ENCODE measurements around the gene RHBDL1. TPM values are rescaled to one million over a fixed set of nuclear protein-coding genes. Genes with fewer than 3 reads are reported as not detected.

RHBDL1 gene
- total RNA-seq, 4 donors from 2014 or later: 1.2 to 8.9 (median 3.9) TPM

- no peaks in the 10 kb centered on the region for H3K9me3 ChIP-seq
- TF ChIP-seq POLR2AphosphoS5 (IDR thresholded peaks at IDR 0.05): no peak
- TF ChIP-seq CTCF (IDR thresholded peaks at IDR 0.05): no peak
- TF ChIP-seq POLR2A (IDR thresholded peaks at IDR 0.05): no peak
- TF ChIP-seq EP300 (IDR thresholded peaks at IDR 0.05): no peak
- peaks cover 48% of the 10 kb centered on the region for H3K4me1 ChIP-seq
- 70% methylated on average over 2 of the region's 13 CpGs for WGBS
- peak overlapping the region; percentile 84 for H3K27ac ChIP-seq
- no peaks in the 10 kb centered on the region for H3K27me3 ChIP-seq
- no peak for DNase-seq (ENCODE audit: low spot score in 2 of 2)
- H3K4me3 ChIP-seq: peak overlapping the region; percentile 89
- H3K36me3 ChIP-seq: no peaks in the 10 kb centered on the region
These were observed 32.5 kb upstream of the RHBDL1 start for GRCh38 chr16:643050-643368.

DNA sequence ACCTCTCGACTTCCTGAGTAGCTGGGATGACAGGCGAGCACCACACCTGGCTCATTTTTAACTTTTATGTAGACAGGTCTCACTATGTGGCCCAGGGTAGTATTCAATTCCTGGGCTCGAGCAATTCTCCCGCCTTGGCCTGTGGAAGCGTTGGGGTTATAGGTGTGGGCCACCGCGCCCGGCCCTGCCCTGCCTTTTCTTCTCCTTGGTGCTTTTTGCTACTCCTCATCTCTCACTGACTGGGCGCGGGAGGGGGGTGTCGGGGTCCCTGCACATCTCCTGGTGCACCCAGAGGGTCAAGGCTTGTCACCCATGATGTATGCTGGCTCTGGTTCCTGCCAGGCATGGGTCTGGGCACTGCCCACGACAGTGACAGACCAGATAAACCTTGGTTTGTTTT lies 30.9 kb upstream of the RHBDL1 start:
- Histone ChIP-seq H3K27me3 (no peaks in the 10 kb centered on the region), H3K9me3 (no peaks in the 10 kb centered on the region), H3K4me3 (no peak overlapping the region), H3K27ac (no peak overlapping the region), H3K36me3 (no peaks in the 10 kb centered on the region), H3K4me1 (peaks cover 61% of the 10 kb centered on the region)
- TF ChIP-seq CTCF (IDR thresholded peaks at IDR 0.05): no peak
- no peak for TF ChIP-seq EP300 (IDR thresholded peaks at IDR 0.05)
- no peak for TF ChIP-seq POLR2AphosphoS5 (IDR thresholded peaks at IDR 0.05)
- TF ChIP-seq POLR2A (IDR thresholded peaks at IDR 0.05): no peak
- 85% methylated on average over 12 of the region's 12 CpGs for WGBS
- no peak for DNase-seq (ENCODE audit: low spot score in 2 of 2)

GRCh38 chr16:645852-646678 lies 29.4 kb upstream of the RHBDL1 start:
- no peak overlapping the region for H3K27ac ChIP-seq
- DNase-seq (ENCODE audit: low spot score in 2 of 2): no peak
- H3K4me3 ChIP-seq: no peak overlapping the region
- no peaks in the 10 kb centered on the region for H3K9me3 ChIP-seq
- TF ChIP-seq CTCF (IDR thresholded peaks at IDR 0.05) (no peak), EP300 (IDR thresholded peaks at IDR 0.05) (no peak), POLR2AphosphoS5 (IDR thresholded peaks at IDR 0.05) (no peak), POLR2A (IDR thresholded peaks at IDR 0.05) (no peak)
- peaks cover 72% of the 10 kb centered on the region for H3K4me1 ChIP-seq
- no peaks in the 10 kb centered on the region for H3K36me3 ChIP-seq
- WGBS: 53% methylated on average over 21 of the region's 32 CpGs
- H3K27me3 ChIP-seq: no peaks in the 10 kb centered on the region

DNA sequence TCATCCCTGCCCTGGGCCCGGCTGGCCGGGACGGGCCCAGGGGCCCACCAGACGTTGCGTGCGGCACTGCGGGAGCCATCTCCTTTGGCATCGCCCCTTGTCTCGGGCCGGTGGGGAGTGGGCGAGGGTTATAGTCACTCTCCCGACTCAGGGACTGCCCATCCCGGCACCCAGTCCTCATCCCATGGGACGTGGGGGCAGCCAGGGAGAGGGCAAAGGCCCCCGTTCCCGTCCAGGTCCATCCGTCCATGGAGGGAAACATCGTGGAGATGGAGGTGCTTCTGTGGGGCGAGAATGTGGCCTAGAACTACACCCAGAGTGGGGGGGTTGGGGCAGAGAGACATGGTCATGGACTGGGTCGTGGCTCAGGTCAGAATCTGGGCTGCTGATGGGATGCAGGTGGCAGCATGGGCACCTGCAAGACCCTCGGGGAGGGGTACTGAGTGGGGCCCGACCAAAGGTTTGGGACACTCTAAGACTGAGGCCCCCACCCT lies 28.7 kb upstream of the RHBDL1 start:
- peaks cover 65% of the 10 kb centered on the region for H3K4me1 ChIP-seq
- no peaks in the 10 kb centered on the region for H3K9me3 ChIP-seq
- H3K27ac ChIP-seq: no peak overlapping the region
- WGBS: 75% methylated on average over 9 of the region's 22 CpGs
- no peaks in the 10 kb centered on the region for H3K36me3 ChIP-seq
- H3K4me3 ChIP-seq: no peak overlapping the region
- TF ChIP-seq EP300 (IDR thresholded peaks at IDR 0.05) (no peak), CTCF (IDR thresholded peaks at IDR 0.05) (no peak), POLR2AphosphoS5 (IDR thresholded peaks at IDR 0.05) (no peak), POLR2A (IDR thresholded peaks at IDR 0.05) (no peak)
- no peaks in the 10 kb centered on the region for H3K27me3 ChIP-seq
- no peak for DNase-seq (ENCODE audit: low spot score in 2 of 2)

GRCh38 chr16:647173-647902 lies 28.1 kb upstream of the RHBDL1 start:
- Histone ChIP-seq H3K27ac (no peak overlapping the region), H3K4me1 (peaks cover 60% of the 10 kb centered on the region), H3K9me3 (no peaks in the 10 kb centered on the region), H3K4me3 (no peak overlapping the region), H3K36me3 (peaks cover 2% of the 10 kb centered on the region), H3K27me3 (no peaks in the 10 kb centered on the region)
- no peak for DNase-seq (ENCODE audit: low spot score in 2 of 2)
- no peak for TF ChIP-seq POLR2A (IDR thresholded peaks at IDR 0.05)
- no peak for TF ChIP-seq CTCF (IDR thresholded peaks at IDR 0.05)
- no peak for TF ChIP-seq EP300 (IDR thresholded peaks at IDR 0.05)
- no peak for TF ChIP-seq POLR2AphosphoS5 (IDR thresholded peaks at IDR 0.05)
- 81% methylated on average over 10 of the region's 25 CpGs for WGBS
